ENCODE measurements around the gene CLCN1.

DNA sequence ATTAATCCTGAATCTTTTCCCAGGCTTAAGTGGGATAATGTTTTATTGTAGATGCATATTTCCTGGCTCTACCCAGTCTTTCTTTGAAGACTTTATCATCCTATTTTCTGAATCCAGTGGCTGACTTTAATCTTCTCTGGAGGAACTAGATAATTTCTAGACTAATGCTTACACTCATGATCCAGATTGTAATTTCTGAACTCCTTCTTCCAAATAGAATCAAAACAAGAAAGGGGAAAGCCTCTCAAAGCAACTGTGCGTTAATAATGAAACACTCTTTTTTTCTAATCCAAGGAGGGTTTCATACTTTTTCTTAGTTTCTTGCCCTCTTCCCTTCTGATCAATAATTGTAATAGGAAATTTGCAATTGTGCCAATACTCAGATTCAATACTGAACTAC, 44.7 kb upstream of the CLCN1 start:
- TF ChIP-seq CTCF (IDR thresholded peaks at IDR 0.05) (no peak), POLR2A (IDR thresholded peaks at IDR 0.05) (no peak)
